NCI-H524 treated with DMSO at 0.1 percent for 48 hours (cell line): Measurements from ENCODE around the gene XRCC1.
"Not testable (repeated sequence)": the region's sequence is repeated elsewhere in the genome, so short reads cannot be mapped to it uniquely, and the experiment has no call there.

ENCODE experiments used
- DNase-seq: peaks from one replicate; lab custom pipeline; 2025; lab: John Stamatoyannopoulos, UW

XRCC1 gene

DNA sequence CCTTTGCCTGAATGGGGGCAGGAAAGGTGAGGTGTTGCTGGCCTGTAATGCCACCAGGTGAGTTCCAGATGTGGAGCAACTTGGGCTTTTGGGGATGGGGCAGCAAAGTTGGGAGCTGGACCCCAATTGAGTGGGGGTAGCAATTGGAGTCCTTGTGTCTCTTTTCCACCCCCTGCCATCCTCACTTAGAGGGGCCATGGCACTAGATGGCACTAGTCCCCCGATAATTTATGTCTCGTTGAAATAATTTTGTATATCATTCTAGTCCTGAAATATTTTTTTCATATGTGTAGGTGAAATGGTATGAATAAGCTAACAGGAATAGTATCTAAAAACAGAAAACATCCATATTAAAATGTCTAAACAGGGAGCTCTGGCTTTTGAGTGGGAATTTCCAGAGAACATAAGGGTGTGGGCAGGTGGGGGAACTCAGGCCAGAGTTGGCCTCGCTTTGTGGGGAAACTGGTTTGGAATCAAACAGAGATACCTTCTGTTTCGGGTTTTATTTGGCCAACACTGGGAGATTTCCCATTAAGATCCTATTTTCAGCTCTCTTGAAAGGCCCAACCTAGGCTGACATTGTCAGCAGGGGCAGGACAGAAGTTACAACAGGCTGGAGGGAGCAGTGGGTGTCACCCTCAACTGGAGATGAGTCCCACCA lies 24.4 kb upstream of the XRCC1 start:
- DNase-seq: no peak

- DNase-seq: no peak
These were observed 23.3 kb upstream of the XRCC1 start for GRCh38 chr19:43598445-43599240.

DNA sequence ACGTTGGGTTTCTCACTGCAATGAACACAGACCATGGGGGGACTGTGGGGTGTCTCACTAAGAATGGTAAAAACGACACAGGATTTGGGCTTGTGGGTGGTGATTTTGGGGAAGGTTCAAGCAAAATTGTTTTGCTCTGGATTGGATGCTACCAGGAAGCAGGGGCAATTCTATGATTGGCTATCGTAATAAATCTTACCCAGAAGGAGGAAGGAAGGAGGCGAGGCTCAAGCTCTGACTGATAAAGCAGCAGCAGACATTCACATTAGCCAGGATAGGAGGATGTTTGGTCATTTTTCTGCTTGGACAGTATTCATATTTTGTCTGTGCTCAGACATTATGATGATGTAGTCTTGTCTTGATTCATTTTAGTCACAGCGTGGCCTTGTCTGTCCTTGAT lies 22.5 kb upstream of the XRCC1 start:
- DNase-seq: no peak

- no peak for DNase-seq
These were observed 21.6 kb upstream of the XRCC1 start for GRCh38 chr19:43596842-43597461.

DNA sequence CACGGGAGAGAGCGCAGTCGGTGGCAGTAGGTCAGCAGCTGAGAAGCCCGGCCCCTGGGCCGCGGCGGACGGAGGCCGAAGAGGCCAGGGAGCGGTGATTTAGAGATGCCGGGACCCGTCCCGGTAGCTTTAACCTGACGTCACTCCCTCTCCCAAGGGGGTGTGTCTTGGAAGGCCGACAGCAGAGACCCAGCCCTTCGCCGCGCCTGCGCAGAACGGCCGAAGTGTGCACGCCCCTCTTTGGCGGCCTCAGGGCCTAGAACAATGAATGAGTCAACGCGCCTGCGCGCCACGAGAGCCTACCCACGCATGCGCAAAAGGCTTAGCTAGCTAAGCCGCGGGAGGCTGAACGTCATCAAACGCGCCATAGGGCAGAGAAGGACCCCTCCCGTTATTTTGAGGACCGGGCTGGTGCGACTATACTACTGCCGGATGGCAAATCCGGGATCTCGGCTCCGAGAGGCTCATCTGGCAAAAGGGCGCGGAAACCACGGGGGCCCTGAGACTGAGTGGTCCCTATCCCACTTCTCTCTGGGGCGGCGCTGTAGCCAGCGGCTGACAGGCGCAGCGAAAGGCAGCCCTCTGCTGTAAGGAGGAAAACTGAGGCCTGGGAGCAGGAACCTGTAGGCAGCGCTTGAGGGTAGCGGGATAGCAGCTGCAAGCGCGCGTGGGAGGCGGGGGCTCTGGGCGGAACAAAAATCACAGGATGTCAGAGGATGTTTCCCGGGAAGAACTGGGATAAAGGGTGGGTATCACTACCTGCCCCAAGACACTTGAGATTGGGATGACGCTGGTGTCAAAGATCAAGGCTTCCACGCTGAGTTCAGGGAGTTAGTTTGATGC lies 20.9 kb upstream of the XRCC1 start, which contains the start of the genes IRGQ and ZNF576:
TSS of gene IRGQ (minus strand) at position 136 of the 843 bp plus-strand sequence. CDS start 796 bp downstream, outside the sequence.
TSS of gene ZNF576 (plus strand) at position 597 of the 843 bp plus-strand sequence. CDS start 514 bp downstream, outside the sequence.
- peak; percentile 81 for DNase-seq

GRCh38 chr19:43595605-43595998 lies 20.3 kb upstream of the XRCC1 start:
- DNase-seq: no peak

GRCh38 chr19:43594710-43595604 lies 19.6 kb upstream of the XRCC1 start:
- DNase-seq: no peak

- no peak for DNase-seq
These were observed 18.9 kb upstream of the XRCC1 start for GRCh38 chr19:43594081-43594697.

DNA sequence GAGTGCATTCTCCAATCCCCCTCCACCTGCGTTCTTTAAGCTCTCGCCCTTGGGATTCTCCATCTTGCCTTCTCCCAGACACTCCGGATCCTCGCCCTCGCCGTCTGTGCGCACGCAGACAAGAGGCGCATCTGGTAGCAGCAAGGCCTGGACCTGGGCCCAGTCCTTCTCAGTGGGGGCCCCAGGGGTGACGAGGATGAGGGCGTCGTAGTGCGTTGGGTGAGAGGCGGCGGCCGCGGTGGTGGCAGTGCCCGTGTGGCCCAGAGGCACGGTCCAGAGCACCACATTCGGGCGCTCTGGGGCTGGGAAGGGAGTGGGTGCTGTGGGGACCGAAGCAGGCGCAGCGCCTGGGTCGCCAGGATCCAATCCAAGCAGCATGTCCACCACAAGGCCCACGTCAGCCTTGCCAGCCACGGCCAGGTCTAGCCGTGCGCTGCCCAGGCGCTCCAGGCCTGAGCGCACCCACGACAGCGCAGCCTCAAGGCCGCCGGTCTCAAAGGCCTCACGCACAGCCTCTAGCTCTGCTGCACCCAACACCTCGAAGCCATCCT lies 17.5 kb upstream of the XRCC1 start:
- no peak for DNase-seq

DNA sequence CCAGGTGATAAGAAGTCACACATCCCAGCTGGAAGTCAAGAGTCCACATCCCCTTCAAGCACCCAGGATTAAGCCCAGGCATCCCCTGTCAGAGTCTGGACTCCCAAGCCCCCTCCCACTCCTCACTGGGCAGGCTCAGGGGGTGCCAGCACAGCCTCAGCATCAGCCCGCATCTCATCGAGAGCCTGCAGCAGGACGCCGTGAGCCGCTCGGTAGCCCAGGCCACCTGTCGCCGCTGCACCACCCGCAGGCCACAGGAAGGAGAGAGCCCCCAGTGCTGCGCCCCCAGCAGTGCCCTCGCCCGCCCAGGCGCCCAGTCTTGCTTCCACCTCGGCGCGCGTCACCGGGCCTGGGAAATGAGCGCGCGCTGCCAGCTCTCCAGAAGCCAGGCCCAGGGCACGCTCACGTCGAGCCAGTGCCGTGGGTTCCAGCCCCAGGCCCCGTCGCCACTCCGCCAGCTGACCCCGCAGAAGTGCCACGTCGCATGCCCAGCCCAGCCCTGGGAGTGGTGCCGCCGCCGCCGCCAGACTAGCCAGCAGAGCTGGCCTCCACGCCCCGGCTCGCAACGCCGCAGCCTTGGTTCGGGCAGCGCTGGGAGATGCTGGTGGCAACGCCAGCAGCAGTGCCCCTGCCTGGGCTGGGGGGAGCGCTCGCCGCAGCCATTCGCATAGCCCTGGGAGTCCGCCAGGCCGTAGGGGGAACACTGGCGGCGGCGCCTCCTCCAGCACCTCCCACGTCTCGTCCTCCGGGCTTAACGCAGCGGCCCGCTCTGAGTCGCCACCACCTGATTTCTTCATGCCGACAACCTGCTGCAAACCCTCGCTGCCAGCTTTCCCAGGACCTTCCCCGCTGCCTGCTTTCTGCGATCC lies 16.8 kb upstream of the XRCC1 start:
- DNase-seq: no peak

- DNase-seq: no peak
These were observed 14.4 kb upstream of the XRCC1 start for GRCh38 chr19:43589678-43590077.

GRCh38 chr19:43589277-43589676 lies 13.9 kb upstream of the XRCC1 start:
- no peak for DNase-seq

GRCh38 chr19:43587029-43587428 lies 11.7 kb upstream of the XRCC1 start:
- DNase-seq: not testable (repeated sequence)

- no peak for DNase-seq
These were observed 11.0 kb upstream of the XRCC1 start for GRCh38 chr19:43586346-43586745.

DNA sequence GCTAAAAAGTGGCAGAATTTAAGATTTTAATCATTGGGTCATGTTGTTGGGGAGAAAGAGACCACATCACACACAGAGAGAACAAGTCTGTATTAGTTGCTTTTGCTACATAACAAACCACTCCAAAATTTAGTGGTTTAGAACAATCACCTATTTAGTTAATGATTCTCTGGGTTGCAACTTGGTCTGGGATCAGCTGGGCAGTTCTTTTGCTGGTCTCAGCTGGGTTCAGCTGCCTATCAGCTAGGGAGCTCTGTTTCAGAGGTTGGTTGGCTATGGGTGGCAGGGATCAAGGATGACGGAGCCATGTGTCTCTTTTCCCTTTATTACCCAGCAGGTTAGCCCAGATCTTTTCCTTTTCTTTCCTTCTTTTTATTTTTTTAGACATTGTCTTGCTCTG lies 9.2 kb upstream of the XRCC1 start:
- DNase-seq: no peak

GRCh38 chr19:43582495-43582894 lies 7.2 kb upstream of the XRCC1 start:
- DNase-seq: no peak

DNA sequence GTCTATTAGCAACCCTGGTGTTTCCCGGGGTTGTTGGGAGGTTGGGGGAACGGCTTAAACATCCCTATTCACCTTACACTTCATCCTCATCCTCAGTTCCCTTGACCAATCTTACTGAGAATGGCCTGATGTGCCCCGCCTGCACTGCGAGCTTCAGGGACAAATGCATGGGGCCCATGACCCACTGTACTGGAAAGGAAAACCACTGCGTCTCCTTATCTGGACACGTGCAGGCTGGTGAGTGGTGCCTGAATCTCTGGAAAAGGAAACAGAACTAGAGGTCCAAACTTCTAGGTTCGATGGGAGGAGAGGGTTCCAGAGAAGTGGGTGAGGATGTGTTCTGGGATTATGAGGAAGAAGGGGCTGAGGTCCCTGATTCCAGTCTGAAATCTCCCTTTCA lies 6.1 kb upstream of the XRCC1 start:
- no peak for DNase-seq

DNA sequence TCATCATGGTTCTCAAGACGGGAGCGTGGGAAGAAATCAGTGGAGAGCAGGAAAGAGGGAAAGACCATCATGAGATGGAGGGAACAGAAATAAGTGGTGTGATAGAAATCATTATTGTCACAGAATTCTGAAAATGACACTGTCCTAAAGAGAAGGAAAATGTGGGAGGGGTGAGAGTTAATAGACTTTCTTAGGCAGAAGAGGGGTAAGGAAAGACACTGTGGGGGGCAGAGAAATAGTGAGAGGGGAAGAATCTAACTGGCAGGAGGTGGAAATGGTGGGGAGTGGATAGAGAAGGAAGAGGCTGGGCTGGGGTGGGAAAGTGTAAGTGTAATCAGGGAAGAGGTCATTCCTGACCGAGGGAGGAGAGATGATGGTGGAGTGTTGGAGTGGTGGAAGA lies 3.5 kb upstream of the XRCC1 start:
- DNase-seq: no peak
